SK-N-MC (cell line): Measurements from ENCODE around the gene AKT3.
"Not testable (repeated sequence)": the region's sequence is repeated elsewhere in the genome, so short reads cannot be mapped to it uniquely, and the experiment has no call there.

ENCODE experiments used
- DNase-seq: peaks from one replicate; pipeline ENCODE4 v3.0.0-alpha.2; 2011; ENCODE audit warnings: low read depth, low spot score
- H3K27ac ChIP-seq: fragments of 200-600 bp; sonication (generic); 2 replicates; pipeline ENCODE4 v1.5.1; 2016; ENCODE audit warnings: mixed run types
- H3K36me3 ChIP-seq: fragments of 200-600 bp; sonication (generic); 2 replicates; pipeline ENCODE4 v1.6.1; 2017; ENCODE audit warnings: antibody characterized with exemption, low read length, mixed read lengths; ENCODE audit not compliant: insufficient read depth
- H3K4me3 ChIP-seq: fragments of 200-600 bp; sonication (generic); 2 replicates; pipeline ENCODE4 v1.5.1; 2016
- H3K9ac ChIP-seq: fragments of 200-600 bp; sonication (generic); 2 replicates; pipeline ENCODE4 v1.8.0; 2017; ENCODE audit warnings: mixed run types, mixed read lengths; ENCODE audit not compliant: insufficient read length
- H3K9me3 ChIP-seq: fragments of 200-600 bp; sonication (generic); 2 replicates; pipeline ENCODE4 v1.6.1; 2017; ENCODE audit warnings: low read depth, mild to moderate bottlenecking, antibody characterized with exemption, low read length, moderate library complexity, mixed read lengths
- EZH2 ChIP-seq: fragments of 200-600 bp; sonication (generic); IDR thresholded peaks from one replicate; pipeline ENCODE4 v1.6.1; 2017; ENCODE audit warnings: antibody characterized with exemption
- FOXP2 ChIP-seq: optimal IDR thresholded peaks from 2 replicates; pipeline ENCODE3; 2011; ENCODE audit warnings: mild to moderate bottlenecking, moderate library complexity; ENCODE audit not compliant: insufficient read depth; ENCODE audit errors: extremely low read length, control extremely low read depth
- POLR2AphosphoS5 ChIP-seq: IDR thresholded peaks from 2 replicates; pipeline ENCODE4 v1.6.1; 2012; ENCODE audit warnings: mild to moderate bottlenecking, low read depth, low read length, borderline replicate concordance

The AKT3 gene

DNA sequence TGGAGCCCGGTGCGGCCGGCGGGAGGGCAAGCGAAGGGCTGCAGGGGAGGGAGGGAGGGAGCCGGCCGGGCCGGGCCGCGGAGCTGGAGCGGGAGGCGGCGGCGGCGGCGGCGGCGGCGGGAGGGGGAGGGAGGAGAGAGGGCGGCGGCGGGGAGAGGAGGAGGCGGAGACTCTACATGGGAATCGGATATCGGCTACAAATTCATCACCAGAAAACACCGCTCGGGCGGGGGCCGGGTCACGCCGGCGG is at the start of gene AKT3:
TSS of gene AKT3 (minus strand) at position 42 of the 250 bp plus-strand sequence. CDS start 7,073 bp downstream, outside the sequence.
- Histone ChIP-seq H3K27ac (no peak within 1 kb of the TSS), H3K9me3 (0 out of 2 replicates have a peak, but pooled peaks cover 2% of the 10 kb centered on the region), H3K36me3 (no peaks in the 10 kb centered on the region), H3K4me3 (peak within 1 kb of the TSS; percentile 78), H3K9ac (peak within 1 kb of the TSS; percentile 38)
- no peak for DNase-seq
- TF ChIP-seq POLR2AphosphoS5 (no peak), FOXP2 (no peak)

DNA sequence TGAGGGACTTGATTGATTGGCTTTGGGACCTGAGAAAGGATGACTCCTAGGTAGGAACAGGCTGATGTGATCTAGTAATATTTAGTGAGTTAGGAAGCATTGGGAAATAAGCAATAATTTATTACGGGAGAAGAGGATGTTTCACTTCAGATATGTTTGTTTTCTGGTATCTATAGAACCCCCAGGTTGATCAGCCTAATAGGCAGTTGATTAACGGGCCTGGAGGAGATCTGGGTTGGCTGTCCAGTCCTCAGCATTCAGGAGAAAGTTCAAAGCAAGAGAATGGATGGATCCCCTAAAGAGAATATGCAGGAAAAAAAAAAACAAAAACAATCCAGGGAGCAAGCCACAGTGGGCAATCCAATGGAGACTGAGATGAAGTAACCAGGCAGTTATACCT is 48.2 kb upstream of the AKT3 start:
- DNase-seq = no peak
- no peak for TF ChIP-seq EZH2
- no peak for TF ChIP-seq FOXP2
- TF ChIP-seq POLR2AphosphoS5 = no peak
- H3K9ac ChIP-seq = no peak overlapping the region
- H3K36me3 ChIP-seq = no peaks in the 10 kb centered on the region
- H3K9me3 ChIP-seq = no peaks in the 10 kb centered on the region
- no peak overlapping the region for H3K4me3 ChIP-seq
- H3K27ac ChIP-seq = no peak overlapping the region

DNA sequence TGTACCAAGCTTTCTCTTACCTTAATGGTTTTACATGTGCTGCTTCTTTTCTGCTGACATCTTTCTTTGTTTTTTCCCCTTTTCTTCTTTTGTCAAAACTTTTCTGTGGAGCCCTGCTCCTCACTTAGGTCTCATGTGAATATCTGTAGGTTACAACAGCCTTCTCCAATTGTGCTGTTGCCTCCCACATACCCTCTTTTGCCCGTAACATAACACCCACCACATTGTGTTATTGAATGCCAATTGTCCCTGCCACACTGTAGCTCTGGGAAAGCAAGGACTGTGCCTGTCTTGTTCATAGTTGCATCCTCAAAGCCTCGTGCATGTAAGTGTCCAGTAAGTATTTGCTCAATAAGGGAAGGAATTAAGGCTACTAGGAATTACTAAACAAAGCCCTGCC is 46.3 kb upstream of the AKT3 start:
- no peak for TF ChIP-seq EZH2
- no peak for TF ChIP-seq FOXP2
- H3K9ac ChIP-seq = no peak overlapping the region
- no peak overlapping the region for H3K27ac ChIP-seq
- no peaks in the 10 kb centered on the region for H3K36me3 ChIP-seq
- H3K9me3 ChIP-seq = no peaks in the 10 kb centered on the region
- DNase-seq = no peak
- no peak overlapping the region for H3K4me3 ChIP-seq

DNA sequence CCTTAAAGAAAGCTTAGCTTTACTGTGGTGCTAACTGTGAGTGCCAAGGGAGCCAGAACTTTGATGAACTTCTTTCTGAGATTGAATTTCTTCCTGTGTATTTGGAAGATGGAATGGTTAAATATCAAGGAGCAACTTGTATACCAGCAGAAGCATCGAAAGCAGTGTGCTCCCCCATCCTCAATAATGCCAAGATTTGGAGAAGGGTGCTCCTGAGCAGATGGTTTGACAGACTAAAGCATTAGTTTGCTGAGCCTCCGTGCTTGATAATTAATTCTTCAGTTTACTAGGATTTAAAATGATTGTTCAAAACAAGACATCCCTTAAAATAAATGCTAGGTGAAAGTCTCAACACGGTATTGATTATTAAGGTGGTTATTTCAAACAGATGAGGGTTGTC is 42.4 kb upstream of the AKT3 start:
- Histone ChIP-seq H3K9me3 (no peaks in the 10 kb centered on the region), H3K36me3 (no peaks in the 10 kb centered on the region), H3K9ac (no peak overlapping the region), H3K27ac (no peak overlapping the region), H3K4me3 (no peak overlapping the region)
- no peak for TF ChIP-seq POLR2AphosphoS5
- no peak for TF ChIP-seq FOXP2
- TF ChIP-seq EZH2 = no peak
- DNase-seq = no peak

DNA sequence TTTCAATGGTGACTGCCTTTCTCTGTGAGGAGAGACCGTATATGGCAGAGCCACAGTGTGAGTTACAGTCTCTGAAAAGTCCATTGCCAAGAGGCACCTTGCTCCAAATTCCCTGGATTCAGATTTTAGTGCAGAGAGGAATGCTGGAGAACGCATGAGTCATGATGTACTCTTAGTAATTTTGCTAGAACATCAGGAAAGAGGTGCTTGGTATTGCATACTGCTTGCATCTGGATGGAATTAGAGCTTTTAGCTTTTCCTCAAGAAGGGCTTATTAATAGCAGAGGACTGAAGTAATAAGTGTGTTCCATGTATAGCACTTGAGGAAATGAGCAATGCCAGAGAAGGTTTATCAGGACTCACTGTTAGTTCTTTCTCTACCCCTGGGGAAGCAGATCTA is 40.5 kb upstream of the AKT3 start:
- TF ChIP-seq POLR2AphosphoS5 (no peak), FOXP2 (no peak), EZH2 (no peak)
- H3K27ac ChIP-seq = no peak overlapping the region
- no peak overlapping the region for H3K9ac ChIP-seq
- H3K9me3 ChIP-seq = no peaks in the 10 kb centered on the region
- no peak overlapping the region for H3K4me3 ChIP-seq
- DNase-seq = no peak
- H3K36me3 ChIP-seq = no peaks in the 10 kb centered on the region

DNA sequence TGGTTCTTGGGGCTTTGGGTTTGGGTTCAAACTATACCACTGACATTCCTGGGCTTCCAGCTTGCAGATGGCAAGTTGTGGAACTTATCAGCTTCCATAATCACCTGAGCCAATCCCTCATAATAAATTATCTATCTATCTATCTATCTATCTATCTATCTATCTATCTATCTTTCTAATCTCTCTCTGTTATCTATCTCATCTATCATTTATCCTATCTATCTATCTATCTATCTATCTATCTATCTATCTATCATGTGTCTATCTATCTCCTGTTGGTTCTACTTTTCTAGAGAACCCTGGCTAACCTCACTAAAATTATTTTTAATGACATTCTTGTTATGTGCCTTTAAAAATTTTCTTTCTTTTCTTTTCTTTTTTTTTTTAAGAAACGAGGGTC is 35.8 kb upstream of the AKT3 start:
- Histone ChIP-seq H3K9me3 (no peaks in the 10 kb centered on the region), H3K27ac (no peak overlapping the region), H3K4me3 (no peak overlapping the region), H3K9ac (no peak overlapping the region), H3K36me3 (no peaks in the 10 kb centered on the region)
- no peak for DNase-seq
- TF ChIP-seq POLR2AphosphoS5 = no peak
- TF ChIP-seq FOXP2 = no peak
- TF ChIP-seq EZH2 = no peak

DNA sequence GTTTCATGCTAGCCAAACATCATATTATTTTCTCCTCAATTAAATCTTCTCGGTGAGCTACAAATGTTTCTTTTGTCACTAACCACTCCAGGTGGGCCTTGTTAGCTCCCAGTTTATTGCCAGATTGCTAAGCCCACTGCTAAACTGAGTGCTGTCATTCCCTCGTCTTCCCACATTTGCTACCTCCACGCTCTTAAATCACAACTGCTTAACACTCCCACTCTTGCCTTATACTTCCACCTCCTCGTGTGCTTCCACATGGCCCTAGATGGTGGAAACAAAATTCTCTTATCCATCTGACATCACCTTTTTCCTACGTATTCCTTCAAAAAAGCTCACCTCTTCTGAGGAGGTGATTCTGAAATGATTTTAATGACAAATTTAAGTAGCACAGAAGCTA is 34.6 kb upstream of the AKT3 start:
- Histone ChIP-seq H3K9me3 (no peaks in the 10 kb centered on the region), H3K4me3 (no peak overlapping the region), H3K27ac (no peak overlapping the region), H3K36me3 (no peaks in the 10 kb centered on the region), H3K9ac (no peak overlapping the region)
- DNase-seq = no peak
- TF ChIP-seq FOXP2 (no peak), EZH2 (no peak), POLR2AphosphoS5 (no peak)

DNA sequence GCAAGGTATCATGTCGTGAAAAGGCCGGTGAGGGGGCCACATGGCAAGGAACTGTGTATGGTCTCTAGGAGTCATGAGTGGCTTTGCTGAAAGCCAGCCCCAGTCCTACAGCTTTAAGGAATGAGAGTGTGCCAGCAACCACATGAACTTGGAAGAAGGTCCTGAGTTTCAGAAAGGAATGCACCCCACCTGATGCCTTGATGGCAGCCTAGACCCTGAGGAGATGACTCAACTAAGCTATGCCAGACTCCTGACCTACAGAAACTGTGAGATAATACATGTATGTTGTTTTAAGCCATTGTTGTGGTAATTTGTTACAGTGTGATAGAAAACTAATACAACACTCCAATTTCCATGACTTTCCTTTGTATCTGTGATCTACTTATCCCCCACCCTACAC is 33.5 kb upstream of the AKT3 start:
- DNase-seq = no peak
- H3K9ac ChIP-seq = no peak overlapping the region
- no peaks in the 10 kb centered on the region for H3K9me3 ChIP-seq
- no peak overlapping the region for H3K27ac ChIP-seq
- H3K4me3 ChIP-seq = no peak overlapping the region
- no peak for TF ChIP-seq FOXP2
- TF ChIP-seq EZH2 = no peak
- TF ChIP-seq POLR2AphosphoS5 = no peak
- no peaks in the 10 kb centered on the region for H3K36me3 ChIP-seq

DNA sequence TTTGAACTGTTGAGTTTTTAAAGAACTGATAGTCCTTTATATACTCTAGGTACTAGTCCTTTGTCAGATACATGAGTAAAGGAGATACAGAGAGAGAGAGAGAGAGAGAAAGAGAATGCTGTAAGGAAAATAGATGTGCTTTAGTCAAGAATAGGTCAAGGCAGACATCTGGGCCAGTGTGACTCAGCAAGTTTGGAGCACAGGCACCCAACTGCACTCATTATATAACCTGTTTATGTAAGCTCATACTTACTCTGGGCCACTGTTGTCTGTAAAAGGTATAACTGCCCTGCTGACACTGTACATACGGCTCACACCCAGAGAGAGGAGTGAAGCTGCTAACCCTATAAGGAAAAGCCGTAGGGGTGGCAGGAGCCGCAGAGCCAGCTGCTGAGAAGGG is 32.2 kb upstream of the AKT3 start:
- Histone ChIP-seq H3K9ac (no peak overlapping the region), H3K36me3 (no peaks in the 10 kb centered on the region), H3K27ac (no peak overlapping the region), H3K9me3 (no peaks in the 10 kb centered on the region), H3K4me3 (no peak overlapping the region)
- no peak for TF ChIP-seq EZH2
- no peak for TF ChIP-seq FOXP2
- no peak for TF ChIP-seq POLR2AphosphoS5
- DNase-seq = no peak

DNA sequence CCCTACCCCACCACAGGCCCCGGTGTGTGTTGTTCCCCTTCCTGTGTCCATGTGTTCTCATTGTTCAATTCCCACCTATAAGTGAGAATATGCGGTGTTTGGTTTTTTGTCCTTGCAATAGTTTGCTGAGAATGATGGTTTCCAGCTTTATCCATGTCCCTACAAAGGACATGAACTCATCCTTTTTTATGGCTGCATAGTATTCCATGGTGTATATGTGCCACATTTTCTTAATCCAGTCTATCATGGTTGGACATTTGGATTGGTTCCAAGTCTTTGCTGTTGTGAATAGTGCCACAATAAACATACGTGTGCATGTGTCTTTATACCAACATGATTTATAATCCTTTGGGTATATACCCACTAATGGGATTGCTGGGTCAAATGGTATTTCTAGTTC is 27.0 kb upstream of the AKT3 start:
- not testable (repeated sequence) for H3K4me3 ChIP-seq, H3K9ac ChIP-seq, H3K36me3 ChIP-seq, DNase-seq, H3K9me3 ChIP-seq, H3K27ac ChIP-seq
